ENCODE results near the gene RASSF7. TPM values are rescaled to one million over a fixed set of nuclear protein-coding genes. Genes with fewer than 3 reads are reported as not detected.

Gene RASSF7
- total and polyA plus RNA-seq, 2 donors (not counting 1 experiment from before 2014, with no cell fraction given) = 29.8 to 89.3 TPM

- no peak overlapping the region for H3K9ac ChIP-seq (ENCODE audit: low read length)
- H3K4me3 ChIP-seq (ENCODE audit: control extremely low read depth in 1 of 5, extremely low read depth in 1 of 5, insufficient read depth in 1 of 5, low read depth in 2 of 5, low read length in 4 of 5) = no peak overlapping the region
- POLR2A ChIA-PET = no interaction called here
- H3K36me3 ChIP-seq (replicated peaks in 1 of 2; ENCODE audit: control extremely low read depth in 1 of 2, control insufficient read depth in 1 of 2, extremely low read depth in 1 of 2, insufficient read depth in 2 of 2, low read length in 1 of 2) = peaks cover 0 to 25% of the 10 kb centered on the region in 2 experiments
- H4K20me1 ChIP-seq (ENCODE audit: control insufficient read depth, insufficient read depth, low read length, poor library complexity, severe bottlenecking) = peaks cover 36% of the 10 kb centered on the region
- no peaks in the 10 kb centered on the region for H3K9me3 ChIP-seq (ENCODE audit: control extremely low read depth in 1 of 3, control insufficient read depth in 2 of 3, insufficient read depth in 1 of 3, low read length in 2 of 3)
- no peaks in the 10 kb centered on the region for H3K27me3 ChIP-seq (replicated peaks in 1 of 4; ENCODE audit: control extremely low read depth in 1 of 4, control insufficient read depth in 3 of 4, insufficient read depth in 4 of 4, low read length in 3 of 4)
- no peak overlapping the region for H3K27ac ChIP-seq (ENCODE audit: low read length in 2 of 2)
- Mint-ChIP-seq H3K4me3 (no peak overlapping the region), H3K27me3 (no peaks in the 10 kb centered on the region), H3K27ac (peak overlapping the region; percentile 20), H3K4me1 (peaks cover 3% of the 10 kb centered on the region), H3K9me3 (ENCODE audit: insufficient read depth) (no peaks in the 10 kb centered on the region)
- CTCF ChIA-PET = no interaction called here
- DNase-seq = peak; percentile 16
- intact Hi-C loops (cut with micrococcal nuclease) = no loop called here
- no peak for TF ChIP-seq EZH2 (IDR thresholded peaks at IDR 0.05; ENCODE audit: borderline replicate concordance, insufficient read depth, low read depth, low read length, poor library complexity, severe bottlenecking)
- TF ChIP-seq, protein P1, sequence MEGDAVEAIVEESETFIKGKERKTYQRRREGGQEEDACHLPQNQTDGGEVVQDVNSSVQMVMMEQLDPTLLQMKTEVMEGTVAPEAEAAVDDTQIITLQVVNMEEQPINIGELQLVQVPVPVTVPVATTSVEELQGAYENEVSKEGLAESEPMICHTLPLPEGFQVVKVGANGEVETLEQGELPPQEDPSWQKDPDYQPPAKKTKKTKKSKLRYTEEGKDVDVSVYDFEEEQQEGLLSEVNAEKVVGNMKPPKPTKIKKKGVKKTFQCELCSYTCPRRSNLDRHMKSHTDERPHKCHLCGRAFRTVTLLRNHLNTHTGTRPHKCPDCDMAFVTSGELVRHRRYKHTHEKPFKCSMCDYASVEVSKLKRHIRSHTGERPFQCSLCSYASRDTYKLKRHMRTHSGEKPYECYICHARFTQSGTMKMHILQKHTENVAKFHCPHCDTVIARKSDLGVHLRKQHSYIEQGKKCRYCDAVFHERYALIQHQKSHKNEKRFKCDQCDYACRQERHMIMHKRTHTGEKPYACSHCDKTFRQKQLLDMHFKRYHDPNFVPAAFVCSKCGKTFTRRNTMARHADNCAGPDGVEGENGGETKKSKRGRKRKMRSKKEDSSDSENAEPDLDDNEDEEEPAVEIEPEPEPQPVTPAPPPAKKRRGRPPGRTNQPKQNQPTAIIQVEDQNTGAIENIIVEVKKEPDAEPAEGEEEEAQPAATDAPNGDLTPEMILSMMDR (IDR thresholded peaks at IDR 0.05) = no peak
- WGBS (ENCODE audit: insufficient coverage) = 99% methylated on average over 17 of the region's 28 CpGs
- no peak for ATAC-seq (ENCODE audit: low read depth)
- peaks cover 5 to 12% of the 10 kb centered on the region in 2 donors for H3K4me1 ChIP-seq (ENCODE audit: control insufficient read depth in 2 of 2, insufficient read depth in 2 of 2, low read length in 2 of 2)
- H3K4me2 ChIP-seq (replicated peaks; ENCODE audit: low read depth, low read length, poor library complexity, severe bottlenecking) = no peak overlapping the region
- peaks cover 14% of the 10 kb centered on the region for H3K79me2 ChIP-seq (ENCODE audit: control insufficient read depth, insufficient read depth, low read length)
- H2AFZ ChIP-seq (ENCODE audit: insufficient read depth, low read depth, low read length, poor library complexity, severe bottlenecking) = no peak overlapping the region
These were observed 29.6 kb upstream of the RASSF7 start for GRCh38 chr11:530960-531831.

DNA sequence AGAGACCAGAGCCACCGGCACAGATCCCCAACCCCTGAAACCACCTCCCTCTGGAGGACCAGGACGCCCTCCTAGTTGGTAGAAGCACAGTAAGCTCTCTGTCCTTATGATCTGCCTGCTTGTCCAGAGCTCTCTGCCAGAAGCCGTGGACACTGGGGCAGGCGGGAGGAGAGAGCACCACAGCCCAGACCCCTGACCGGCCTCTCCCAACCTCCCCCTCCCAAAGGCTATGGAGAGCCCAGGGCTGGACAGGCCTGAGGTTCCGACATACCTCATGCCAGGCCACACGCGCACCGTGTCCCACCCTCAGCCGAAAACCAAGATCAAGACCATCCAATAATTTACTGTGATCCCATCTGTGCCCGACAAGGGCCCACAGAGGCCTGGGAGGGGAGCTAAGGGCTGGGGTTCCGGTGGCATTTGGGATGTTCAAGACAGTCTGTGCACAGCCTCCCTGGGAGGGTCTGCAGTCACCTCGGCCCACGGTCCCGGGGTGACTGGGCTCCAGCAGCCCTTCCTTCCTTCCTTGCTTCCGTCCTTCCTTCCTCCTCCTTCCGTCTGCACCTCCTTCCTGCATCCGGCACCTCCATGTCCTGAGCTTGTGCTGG is 28.7 kb upstream of the RASSF7 start:
- Mint-ChIP-seq H3K27me3 (no peaks in the 10 kb centered on the region), H3K4me3 (no peak overlapping the region), H3K4me1 (peaks cover 3% of the 10 kb centered on the region), H3K9me3 (ENCODE audit: insufficient read depth) (no peaks in the 10 kb centered on the region), H3K27ac (no peak overlapping the region)
- TF ChIP-seq, protein P1 (IDR thresholded peaks at IDR 0.05) = no peak
- no peak for TF ChIP-seq EZH2 (IDR thresholded peaks at IDR 0.05; ENCODE audit: borderline replicate concordance, insufficient read depth, low read depth, low read length, poor library complexity, severe bottlenecking)
- WGBS (ENCODE audit: insufficient coverage) = 94% methylated on average over 13 of the region's 18 CpGs
- Histone ChIP-seq H3K36me3 (replicated peaks in 1 of 2; ENCODE audit: control extremely low read depth in 1 of 2, control insufficient read depth in 1 of 2, extremely low read depth in 1 of 2, insufficient read depth in 2 of 2, low read length in 1 of 2) (peaks cover 0 to 25% of the 10 kb centered on the region in 2 experiments), H3K9me3 (ENCODE audit: control extremely low read depth in 1 of 3, control insufficient read depth in 2 of 3, insufficient read depth in 1 of 3, low read length in 2 of 3) (no peaks in the 10 kb centered on the region), H3K4me2 (replicated peaks; ENCODE audit: low read depth, low read length, poor library complexity, severe bottlenecking) (no peak overlapping the region), H3K27me3 (replicated peaks in 1 of 4; ENCODE audit: control extremely low read depth in 1 of 4, control insufficient read depth in 3 of 4, insufficient read depth in 4 of 4, low read length in 3 of 4) (no peaks in the 10 kb centered on the region), H3K27ac (ENCODE audit: low read length in 2 of 2) (no peak overlapping the region), H4K20me1 (ENCODE audit: control insufficient read depth, insufficient read depth, low read length, poor library complexity, severe bottlenecking) (peaks cover 36% of the 10 kb centered on the region), H2AFZ (ENCODE audit: insufficient read depth, low read depth, low read length, poor library complexity, severe bottlenecking) (no peak overlapping the region), H3K9ac (ENCODE audit: low read length) (no peak overlapping the region), H3K79me2 (ENCODE audit: control insufficient read depth, insufficient read depth, low read length) (peaks cover 14% of the 10 kb centered on the region), H3K4me1 (ENCODE audit: control insufficient read depth in 2 of 2, insufficient read depth in 2 of 2, low read length in 2 of 2) (peaks cover 9 to 20% of the 10 kb centered on the region in 2 donors), H3K4me3 (ENCODE audit: control extremely low read depth in 1 of 5, extremely low read depth in 1 of 5, insufficient read depth in 1 of 5, low read depth in 2 of 5, low read length in 4 of 5) (no peak overlapping the region)
- ChIA-PET POLR2A (no interaction called here), CTCF (no interaction called here)
- intact Hi-C loops (cut with micrococcal nuclease) = no loop called here
- no peak for ATAC-seq (ENCODE audit: low read depth)
- peak; percentile 28 for DNase-seq

Measured in B cell (primary cell).